ENCODE results near the gene RAB23. TPM values are rescaled to one million over a fixed set of nuclear protein-coding genes. Genes with fewer than 3 reads are reported as not detected.

Gene RAB23
- total RNA-seq, 1 donor from 2014 or later, result 35.2 TPM

DNA sequence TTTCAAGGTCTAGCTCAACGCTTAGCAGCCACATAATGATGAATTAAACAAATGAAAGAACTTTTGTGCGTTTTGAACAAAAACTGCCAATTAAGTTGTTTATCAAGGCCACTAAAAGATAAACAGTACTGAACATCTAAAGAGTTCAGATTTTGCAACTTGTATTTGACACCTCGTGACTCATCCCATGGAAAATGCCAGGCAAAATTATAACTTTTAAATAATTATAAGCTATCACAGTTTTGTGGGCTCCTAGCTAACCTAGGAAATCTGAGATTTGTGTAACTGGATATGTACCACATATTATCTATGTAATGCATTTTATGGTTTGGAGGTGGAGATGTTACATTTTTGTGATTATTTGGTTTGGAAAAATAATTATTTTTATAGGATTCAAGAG lies 59.6 kb downstream of the RAB23 start:
- TF ChIP-seq, protein P1, sequence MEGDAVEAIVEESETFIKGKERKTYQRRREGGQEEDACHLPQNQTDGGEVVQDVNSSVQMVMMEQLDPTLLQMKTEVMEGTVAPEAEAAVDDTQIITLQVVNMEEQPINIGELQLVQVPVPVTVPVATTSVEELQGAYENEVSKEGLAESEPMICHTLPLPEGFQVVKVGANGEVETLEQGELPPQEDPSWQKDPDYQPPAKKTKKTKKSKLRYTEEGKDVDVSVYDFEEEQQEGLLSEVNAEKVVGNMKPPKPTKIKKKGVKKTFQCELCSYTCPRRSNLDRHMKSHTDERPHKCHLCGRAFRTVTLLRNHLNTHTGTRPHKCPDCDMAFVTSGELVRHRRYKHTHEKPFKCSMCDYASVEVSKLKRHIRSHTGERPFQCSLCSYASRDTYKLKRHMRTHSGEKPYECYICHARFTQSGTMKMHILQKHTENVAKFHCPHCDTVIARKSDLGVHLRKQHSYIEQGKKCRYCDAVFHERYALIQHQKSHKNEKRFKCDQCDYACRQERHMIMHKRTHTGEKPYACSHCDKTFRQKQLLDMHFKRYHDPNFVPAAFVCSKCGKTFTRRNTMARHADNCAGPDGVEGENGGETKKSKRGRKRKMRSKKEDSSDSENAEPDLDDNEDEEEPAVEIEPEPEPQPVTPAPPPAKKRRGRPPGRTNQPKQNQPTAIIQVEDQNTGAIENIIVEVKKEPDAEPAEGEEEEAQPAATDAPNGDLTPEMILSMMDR (IDR thresholded peaks at IDR 0.05), result no peak
- peaks cover 12% of the 10 kb centered on the region for H3K9me3 Mint-ChIP-seq (ENCODE audit: unreplicated experiment)
- no peak for DNase-seq (ENCODE audit: extremely low spot score, unreplicated experiment)
- peaks cover 15% of the 10 kb centered on the region for H3K4me1 Mint-ChIP-seq (ENCODE audit: unreplicated experiment)
- H3K36me3 Mint-ChIP-seq (ENCODE audit: unreplicated experiment), result peaks cover 33% of the 10 kb centered on the region
- H3K27ac Mint-ChIP-seq (ENCODE audit: unreplicated experiment), result peak overlapping the region; percentile 51
- H3K4me3 Mint-ChIP-seq (ENCODE audit: unreplicated experiment), result no peak overlapping the region
- no peaks in the 10 kb centered on the region for H3K27me3 Mint-ChIP-seq (ENCODE audit: unreplicated experiment)

- no peak overlapping the region for H3K4me3 Mint-ChIP-seq (ENCODE audit: unreplicated experiment)
- TF ChIP-seq, protein P1 (IDR thresholded peaks at IDR 0.05), result no peak
- H3K9me3 Mint-ChIP-seq (ENCODE audit: unreplicated experiment), result peaks cover 12% of the 10 kb centered on the region
- peaks cover 15% of the 10 kb centered on the region for H3K4me1 Mint-ChIP-seq (ENCODE audit: unreplicated experiment)
- H3K27me3 Mint-ChIP-seq (ENCODE audit: unreplicated experiment), result no peaks in the 10 kb centered on the region
- DNase-seq (ENCODE audit: extremely low spot score, unreplicated experiment), result no peak
- H3K27ac Mint-ChIP-seq (ENCODE audit: unreplicated experiment), result peak overlapping the region; percentile 51
- peaks cover 32% of the 10 kb centered on the region for H3K36me3 Mint-ChIP-seq (ENCODE audit: unreplicated experiment)
These were observed 60.1 kb downstream of the RAB23 start for GRCh38 chr6:57162028-57162427.

DNA sequence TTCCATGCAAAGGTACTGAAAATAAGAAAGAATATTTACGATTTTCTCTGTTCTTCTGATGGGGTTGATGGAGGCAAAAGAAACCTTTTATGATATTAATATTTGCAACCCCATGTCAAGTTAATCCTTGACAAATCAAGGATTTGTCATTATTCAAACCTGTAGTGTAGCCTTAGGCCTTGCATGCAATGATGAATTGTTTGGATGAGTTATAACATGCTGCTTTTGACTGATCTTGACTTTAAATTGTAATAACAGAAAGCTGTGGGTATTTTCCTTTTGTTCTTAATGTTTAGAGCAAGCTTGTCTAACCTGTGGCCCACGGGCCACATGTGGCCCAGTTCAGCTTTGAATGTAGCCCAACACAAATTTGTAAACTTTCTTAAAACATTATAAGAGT lies 63.0 kb downstream of the RAB23 start:
- H3K4me3 Mint-ChIP-seq (ENCODE audit: unreplicated experiment), result no peak overlapping the region
- H3K4me1 Mint-ChIP-seq (ENCODE audit: unreplicated experiment), result peaks cover 15% of the 10 kb centered on the region
- DNase-seq (ENCODE audit: extremely low spot score, unreplicated experiment), result no peak
- no peaks in the 10 kb centered on the region for H3K9me3 Mint-ChIP-seq (ENCODE audit: unreplicated experiment)
- H3K27ac Mint-ChIP-seq (ENCODE audit: unreplicated experiment), result no peak overlapping the region
- peaks cover 20% of the 10 kb centered on the region for H3K36me3 Mint-ChIP-seq (ENCODE audit: unreplicated experiment)
- H3K27me3 Mint-ChIP-seq (ENCODE audit: unreplicated experiment), result no peaks in the 10 kb centered on the region
- TF ChIP-seq, protein P1 (IDR thresholded peaks at IDR 0.05), result no peak

DNA sequence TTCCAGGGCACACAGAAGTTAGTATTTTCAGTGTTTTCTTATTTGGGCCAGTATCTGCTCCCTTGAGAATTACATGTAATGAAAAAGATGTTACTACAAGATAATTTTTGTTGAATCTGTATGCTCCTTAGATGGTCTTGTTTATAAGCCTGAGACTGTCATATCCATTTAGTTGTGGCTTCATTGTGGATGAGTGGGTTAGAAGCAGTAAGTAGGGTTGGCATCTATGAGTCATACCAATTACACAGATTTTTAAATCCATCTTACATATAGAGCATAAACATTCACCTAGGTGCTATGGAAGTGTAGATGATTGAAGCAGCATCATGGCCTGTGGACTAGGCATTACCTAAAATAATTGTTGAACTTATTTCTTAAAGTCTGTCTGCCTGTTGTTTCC lies 63.4 kb downstream of the RAB23 start:
- Mint-ChIP-seq H3K27me3 (ENCODE audit: unreplicated experiment) (no peaks in the 10 kb centered on the region), H3K27ac (ENCODE audit: unreplicated experiment) (no peak overlapping the region), H3K4me1 (ENCODE audit: unreplicated experiment) (peaks cover 15% of the 10 kb centered on the region), H3K4me3 (ENCODE audit: unreplicated experiment) (no peak overlapping the region), H3K9me3 (ENCODE audit: unreplicated experiment) (no peaks in the 10 kb centered on the region), H3K36me3 (ENCODE audit: unreplicated experiment) (peaks cover 18% of the 10 kb centered on the region)
- TF ChIP-seq, protein P1 (IDR thresholded peaks at IDR 0.05), result no peak
- no peak for DNase-seq (ENCODE audit: extremely low spot score, unreplicated experiment)

GRCh38 chr6:57147955-57148858 lies 73.9 kb downstream of the RAB23 start:
- Mint-ChIP-seq H3K4me3 (ENCODE audit: unreplicated experiment) (no peak overlapping the region), H3K27me3 (ENCODE audit: unreplicated experiment) (no peaks in the 10 kb centered on the region), H3K9me3 (ENCODE audit: unreplicated experiment) (no peaks in the 10 kb centered on the region), H3K4me1 (ENCODE audit: unreplicated experiment) (no peaks in the 10 kb centered on the region), H3K36me3 (ENCODE audit: unreplicated experiment) (peaks cover 60% of the 10 kb centered on the region), H3K27ac (ENCODE audit: unreplicated experiment) (no peak overlapping the region)
- DNase-seq (ENCODE audit: extremely low spot score, unreplicated experiment), result no peak
- TF ChIP-seq, protein P1 (IDR thresholded peaks at IDR 0.05), result no peak
